IMR-90 (cell line): Measurements from ENCODE around the gene DPP6. TPM values are rescaled to one million over a fixed set of nuclear protein-coding genes. Genes with fewer than 3 reads are reported as not detected.

Source experiments
- ATAC-seq: fragments of 200-7000 bp; cut with Tn5 transposase; 2 replicates; pipeline ENCODE4 v1.9.1; 2020; ENCODE audit warnings: low read depth, mild to moderate bottlenecking, moderate library complexity
- BruUV-seq: library from RNA; stranded (reverse); fragments of 400-500 nt; replicated peaks from 2 replicates; lab custom pipeline; 2021; lab: Mats Ljungman, UMichigan
- CTCF ChIA-PET: fragments of 300-600 bp; formaldehyde crosslinking; extraction: SDS; loops from one replicate; lab custom pipeline; 2021; ENCODE audit warnings: antibody characterized with exemption; lab: Yijun Ruan, JAX
- POLR2A ChIA-PET: fragments of 300-600 bp; sonication (Branson Sonifier 250); formaldehyde crosslinking; loops from one replicate; lab custom pipeline; 2022; ENCODE audit warnings: antibody characterized with exemption; ENCODE audit not compliant: unreplicated experiment; lab: Charles Lee
- DNase-seq: peaks from one replicate; pipeline ENCODE4 v3.0.0; 2013
- H2AFZ ChIP-seq: replicated peaks from 2 replicates; pipeline ENCODE3; 2013; ENCODE audit warnings: low read length, mild to moderate bottlenecking; ENCODE audit not compliant: poor library complexity
- H2AK5ac ChIP-seq: 2 replicates; pipeline ENCODE4 v1.6.1; 2013; ENCODE audit warnings: low read depth, low read length, inconsistent platforms
- H2AK9ac ChIP-seq: replicated peaks from 2 replicates; pipeline ENCODE3; 2013; ENCODE audit warnings: mild to moderate bottlenecking, low read depth, low read length, moderate library complexity; ENCODE audit not compliant: poor library complexity
- H2BK120ac ChIP-seq: 2 replicates; pipeline ENCODE4 v1.6.1; 2013; ENCODE audit warnings: low read depth, low read length, inconsistent platforms
- H2BK15ac ChIP-seq: 3 replicates; pipeline ENCODE4 v1.6.1; 2013; ENCODE audit warnings: low read depth, low read length, inconsistent platforms
- H2BK20ac ChIP-seq: 2 replicates; pipeline ENCODE4 v1.6.1; 2013; ENCODE audit warnings: low read depth, mild to moderate bottlenecking, inconsistent platforms, low read length, moderate library complexity
- H2BK5ac ChIP-seq: 2 replicates; pipeline ENCODE4 v1.6.1; 2013; ENCODE audit warnings: mild to moderate bottlenecking, low read depth, low read length, inconsistent platforms; ENCODE audit not compliant: poor library complexity, severe bottlenecking
- H3K14ac ChIP-seq: replicated peaks from 2 replicates; pipeline ENCODE4 v1.6.1; 2013; ENCODE audit warnings: low read depth, low read length, inconsistent platforms
- H3K18ac ChIP-seq: 2 replicates; pipeline ENCODE4 v1.6.1; 2013; ENCODE audit warnings: low read depth, low read length, control low read depth
- H3K23ac ChIP-seq: 2 replicates; pipeline ENCODE4 v1.6.1; 2013; ENCODE audit warnings: low read depth, low read length, inconsistent platforms
- H3K27ac ChIP-seq: 2 replicates; pipeline ENCODE4 v1.5.1; 2013; ENCODE audit warnings: mild to moderate bottlenecking, control low read depth, low read length; ENCODE audit not compliant: insufficient read depth
- H3K27me3 ChIP-seq: 2 replicates; pipeline ENCODE4 v1.6.1; 2013; ENCODE audit warnings: low read length; ENCODE audit not compliant: control insufficient read depth, insufficient read depth
- H3K36me3 ChIP-seq: 2 replicates; pipeline ENCODE4 v1.6.1; 2013; ENCODE audit warnings: low read length, mixed read lengths; ENCODE audit not compliant: control insufficient read depth, insufficient read depth
- H3K4ac ChIP-seq: 2 replicates; pipeline ENCODE4 v1.6.1; 2013; ENCODE audit warnings: low read depth, low read length, inconsistent platforms
- H3K4me1 ChIP-seq: 2 replicates; pipeline ENCODE4 v1.6.1; 2013; ENCODE audit warnings: low read length, mixed read lengths; ENCODE audit not compliant: control insufficient read depth, insufficient read depth
- H3K4me2 ChIP-seq: 2 replicates; pipeline ENCODE4 v1.6.1; 2013; ENCODE audit warnings: low read depth, mild to moderate bottlenecking, control low read depth, low read length, moderate library complexity
- H3K4me3 ChIP-seq: 2 replicates; pipeline ENCODE4 v1.5.1; 2013; ENCODE audit warnings: low read depth, mild to moderate bottlenecking, control low read depth, low read length, moderate library complexity; ENCODE audit not compliant: insufficient read depth
- H3K56ac ChIP-seq: 2 replicates; pipeline ENCODE4 v1.6.1; 2013; ENCODE audit warnings: low read length, inconsistent platforms; ENCODE audit not compliant: insufficient read depth; ENCODE audit errors: extremely low read depth
- H3K79me1 ChIP-seq, 2 experiments: 2 replicates each; pipeline ENCODE4 v1.6.1; 2013; ENCODE audit warnings: low read length in 2 of 2, inconsistent platforms in 1 of 2, low read depth in 1 of 2
- H3K9ac ChIP-seq: 2 replicates; pipeline ENCODE4 v1.6.1; 2013; ENCODE audit warnings: low read depth, low read length, control low read depth
- H3K9me1 ChIP-seq: 2 replicates; pipeline ENCODE4 v1.6.1; 2013; ENCODE audit warnings: low read length, inconsistent platforms; ENCODE audit not compliant: insufficient read depth
- H3K9me3 ChIP-seq: 2 replicates; pipeline ENCODE4 v1.6.1; 2013; ENCODE audit warnings: low read length; ENCODE audit not compliant: control insufficient read depth, insufficient read depth
- H4K20me1 ChIP-seq: 2 replicates; pipeline ENCODE4 v1.6.1; 2013; ENCODE audit warnings: low read length, inconsistent platforms; ENCODE audit not compliant: insufficient read depth
- H4K5ac ChIP-seq: 2 replicates; pipeline ENCODE4 v1.6.1; 2013; ENCODE audit warnings: mild to moderate bottlenecking, low read depth, low read length, control low read depth
- H4K8ac ChIP-seq, 2 experiments: 2 replicates each; pipeline ENCODE4 v1.6.1; 2013; ENCODE audit warnings: low read depth in 2 of 2, low read length in 2 of 2, control low read depth in 1 of 2, inconsistent platforms in 1 of 2
- H4K91ac ChIP-seq: 2 replicates; pipeline ENCODE4 v1.6.1; 2013; ENCODE audit warnings: low read depth, low read length, inconsistent platforms; ENCODE audit not compliant: insufficient read depth
- BHLHE40 ChIP-seq: fragments of 150-350 bp; IDR thresholded peaks from 2 replicates; pipeline ENCODE4 v1.6.1; 2016; ENCODE audit warnings: mild to moderate bottlenecking, low read depth, low read length
- CEBPB ChIP-seq: IDR thresholded peaks from 2 replicates; pipeline ENCODE4 v1.6.1; 2012; ENCODE audit warnings: low read depth, low read length, improper control_type of control experiment
- CHD1 ChIP-seq: IDR thresholded peaks from 2 replicates; pipeline ENCODE4 v1.6.1; 2012; ENCODE audit warnings: low read depth, low read length, improper control_type of control experiment
- CTCF ChIP-seq: conservative IDR thresholded peaks from 2 replicates; pipeline ENCODE4 v1.5.1; 2012; ENCODE audit warnings: mild to moderate bottlenecking, low read depth, low read length, improper control_type of control experiment
- ELK1 ChIP-seq: fragments of 150-350 bp; IDR thresholded peaks from 2 replicates; pipeline ENCODE4 v1.6.1; 2016; ENCODE audit warnings: low read depth, mild to moderate bottlenecking, low read length, moderate library complexity, borderline replicate concordance
- FOS ChIP-seq: fragments of 150-350 bp; IDR thresholded peaks from 2 replicates; pipeline ENCODE4 v1.6.1; 2016; ENCODE audit warnings: low read depth, low read length
- MAFK ChIP-seq: IDR thresholded peaks from 2 replicates; pipeline ENCODE4 v1.6.1; 2012; ENCODE audit warnings: low read depth, low read length, improper control_type of control experiment
- MAZ ChIP-seq: IDR thresholded peaks from 2 replicates; pipeline ENCODE4 v1.6.1; 2012; ENCODE audit warnings: low read depth, mild to moderate bottlenecking, low read length, improper control_type of control experiment, moderate library complexity, borderline replicate concordance
- MXI1 ChIP-seq: IDR thresholded peaks from 2 replicates; pipeline ENCODE4 v1.6.1; 2012; ENCODE audit warnings: low read depth, mild to moderate bottlenecking, low read length, moderate library complexity, borderline replicate concordance
- NFE2L2 ChIP-seq: fragments of 150-350 bp; IDR thresholded peaks from 2 replicates; pipeline ENCODE4 v1.6.1; 2016; ENCODE audit warnings: low read depth, mild to moderate bottlenecking, low read length
- POLR2A ChIP-seq: IDR thresholded peaks from 2 replicates; pipeline ENCODE4 v1.6.1; 2012; ENCODE audit warnings: mild to moderate bottlenecking, low read depth, low read length
- RCOR1 ChIP-seq: IDR thresholded peaks from 2 replicates; pipeline ENCODE4 v1.6.1; 2012; ENCODE audit warnings: mild to moderate bottlenecking, low read length, improper control_type of control experiment; ENCODE audit not compliant: insufficient replicate concordance
- RFX5 ChIP-seq: IDR thresholded peaks from 2 replicates; pipeline ENCODE4 v1.8.0; 2012; ENCODE audit warnings: low read depth, mild to moderate bottlenecking, low read length, moderate library complexity
- USF2 ChIP-seq: fragments of 150-350 bp; IDR thresholded peaks from 2 replicates; pipeline ENCODE4 v1.6.1; 2017; ENCODE audit warnings: mild to moderate bottlenecking, antibody characterized with exemption, low read length, low read depth
- WGBS, 2 experiments: methylation state at CpG; one replicate each; pipeline versions ENCODE4 v1.1.5 to v1.1.7; 2013; ENCODE audit warnings: missing lambda C conversion rate in 2 of 2; ENCODE audit not compliant: insufficient read length in 1 of 2; ENCODE audit errors: extremely low coverage in 2 of 2; 5-methylcytosine and 5-hydroxymethylcytosine counted together
- dilution Hi-C: fragments of 300-500 bp; cut with HindIII; formaldehyde crosslinking; loops from one replicate; pipeline ENCODE4 v1.14.3; 2018; ENCODE audit warnings: low sequenced_read_pairs; ENCODE audit not compliant: unreplicated experiment
- in situ Hi-C: fragments of 300-500 bp; cut with MboI; formaldehyde crosslinking; loops from 3 replicates; pipeline ENCODE4 v1.14.3; 2019; ENCODE audit warnings: low sequenced_read_pairs, inconsistent platforms, mixed read lengths
- intact Hi-C: fragments of 100-400 bp; cut with micrococcal nuclease; formaldehyde crosslinking; loops from 2 replicates; pipeline ENCODE4 v1.10.0; 2022
- polyA plus RNA-seq, 3 experiments: library from polyadenylated mRNA; depleted of rRNA; stranded (reverse); fragments of >200 nt; gene quantifications; 2 replicates each; pipeline ENCODE4 v1.2.3, GENCODE V29; 2012; ENCODE audit warnings: low replicate concordance in 1 of 3
- total RNA-seq: library from RNA; depleted of rRNA; stranded (reverse); fragments of >200 nt; gene quantifications from 2 replicates; pipeline ENCODE4 v1.2.3, GENCODE V29; 2012

The DPP6 gene
- total and polyA plus RNA-seq, 2 of the 4 experiments (the other 2 are of a cell fraction) = not detected

GRCh38 chr7:154652564-154652963, 600.4 kb downstream of the DPP6 start:
- Histone ChIP-seq H3K23ac (no peak overlapping the region), H3K18ac (no peak overlapping the region), H3K9me1 (no peaks in the 10 kb centered on the region), H3K56ac (no peak overlapping the region), H4K8ac (no peak overlapping the region), H3K36me3 (no peaks in the 10 kb centered on the region), H4K91ac (no peak overlapping the region), H4K5ac (no peak overlapping the region), H2BK20ac (no peak overlapping the region), H3K4me3 (no peak overlapping the region), H2BK120ac (no peak overlapping the region), H3K4me2 (no peak overlapping the region), H3K14ac (no peak overlapping the region), H3K4me1 (no peaks in the 10 kb centered on the region), H4K20me1 (no peaks in the 10 kb centered on the region), H2BK5ac (no peak overlapping the region), H2BK15ac (no peak overlapping the region), H2AFZ (no peak overlapping the region), H3K9me3 (peaks cover 32% of the 10 kb centered on the region), H3K4ac (no peak overlapping the region), H3K27me3 (no peaks in the 10 kb centered on the region), H2AK9ac (no peak overlapping the region), H3K79me1 (no peaks in the 10 kb centered on the region), H3K9ac (no peak overlapping the region), H3K27ac (no peak overlapping the region), H2AK5ac (no peak overlapping the region)
- intact Hi-C loops = no loop called here
- 20% methylated on average over 1 of the region's 9 CpGs; no CpG with 5 or more reads in 1 of the 2 experiments for WGBS, 2 experiments
- no TSS peak for BruUV-seq
- dilution Hi-C loops = no loop called here
- CTCF ChIA-PET = no interaction called here
- in situ Hi-C loops = no loop called here
- TF ChIP-seq ELK1 (no peak), MAZ (no peak), USF2 (no peak), CTCF (no peak), FOS (no peak), CEBPB (no peak), BHLHE40 (no peak), MXI1 (no peak), CHD1 (no peak), POLR2A (no peak), RFX5 (no peak), MAFK (no peak), RCOR1 (no peak), NFE2L2 (no peak)
- no peak for DNase-seq
- ATAC-seq = no peak
- POLR2A ChIA-PET = no interaction called here
